Glutamatergic neuron (in vitro differentiated cells): Measurements from ENCODE around the gene OLFML3. TPM values are rescaled to one million over a fixed set of nuclear protein-coding genes. Genes with fewer than 3 reads are reported as not detected.

Source experiments
- DNase-seq: peaks from one replicate; pipeline ENCODE4 v3.0.0; 2022
- H3K27ac Mint-ChIP-seq: one replicate; pipeline ENCODE4 v1.8.0; 2020; ENCODE audit warnings: mild to moderate bottlenecking, mixed read lengths, inconsistent platforms; ENCODE audit not compliant: unreplicated experiment
- H3K27me3 Mint-ChIP-seq: one replicate; pipeline ENCODE4 v1.8.0; 2020; ENCODE audit warnings: mild to moderate bottlenecking, moderate library complexity, mixed read lengths, inconsistent platforms; ENCODE audit not compliant: unreplicated experiment
- H3K36me3 Mint-ChIP-seq: one replicate; pipeline ENCODE4 v1.8.0; 2020; ENCODE audit warnings: mild to moderate bottlenecking, mixed read lengths, inconsistent platforms; ENCODE audit not compliant: unreplicated experiment
- H3K4me1 Mint-ChIP-seq: one replicate; pipeline ENCODE4 v1.8.0; 2020; ENCODE audit warnings: mild to moderate bottlenecking, low read depth, mixed read lengths, inconsistent platforms; ENCODE audit not compliant: unreplicated experiment
- H3K4me3 Mint-ChIP-seq: one replicate; pipeline ENCODE4 v1.8.0; 2020; ENCODE audit warnings: mild to moderate bottlenecking, mixed read lengths, inconsistent platforms; ENCODE audit not compliant: unreplicated experiment
- H3K9me3 Mint-ChIP-seq: one replicate; pipeline ENCODE4 v1.8.0; 2020; ENCODE audit warnings: mild to moderate bottlenecking, moderate library complexity, mixed read lengths, inconsistent platforms; ENCODE audit not compliant: unreplicated experiment
- total RNA-seq: library from RNA; stranded (reverse); fragmentation: NEBNext Ultra II Directional; extraction: Animal tissue kit (Norgen Biotek cat#: 25700); gene quantifications from one replicate; pipeline ENCODE4 v1.2.1, GENCODE V29; 2021; ENCODE audit not compliant: unreplicated experiment
- TF ChIP-seq, protein P1 (sequence below): fragments of 200-600 bp; sonication (generic); IDR thresholded peaks from one replicate; pipeline ENCODE4 v1.5.0; 2021; ENCODE audit not compliant: partially characterized antibody, unreplicated experiment

Gene OLFML3
- total RNA-seq, 1 donor from 2014 or later = 2.9 TPM

DNA sequence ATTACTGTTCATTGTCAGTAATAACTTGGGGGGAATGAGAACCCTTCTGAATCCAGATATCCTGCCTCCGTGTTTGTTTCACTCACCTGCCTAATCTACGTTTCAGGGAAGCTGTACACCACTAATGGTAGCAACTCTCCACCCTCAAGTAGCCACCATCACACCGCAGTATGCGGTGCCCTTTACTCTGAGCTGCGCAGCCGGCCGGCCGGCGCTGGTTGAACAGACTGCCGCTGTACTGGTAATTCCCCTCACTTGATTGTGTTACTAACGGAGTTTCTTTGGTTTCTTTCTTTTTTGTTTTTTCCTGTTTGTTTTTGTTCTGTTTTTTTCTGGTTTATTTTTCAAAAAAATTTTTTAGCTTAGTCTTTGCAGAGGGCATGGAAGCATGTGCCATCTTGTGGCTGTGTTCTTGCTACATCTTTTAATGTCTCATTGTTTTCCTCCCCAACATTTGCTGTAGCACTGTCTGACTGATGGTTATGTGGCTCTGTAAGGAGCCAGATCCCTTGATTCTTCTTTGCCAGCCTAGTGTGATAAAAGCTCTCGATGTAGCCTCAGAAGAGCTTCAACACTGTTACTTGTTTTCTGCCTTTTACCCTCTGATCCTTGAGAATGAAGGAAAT, 15.9 kb upstream of the OLFML3 start:
- no peak for DNase-seq
- Mint-ChIP-seq H3K4me3 (no peak overlapping the region), H3K4me1 (no peaks in the 10 kb centered on the region), H3K36me3 (peaks cover 6% of the 10 kb centered on the region), H3K27me3 (no peaks in the 10 kb centered on the region), H3K27ac (no peak overlapping the region), H3K9me3 (no peaks in the 10 kb centered on the region)
- TF ChIP-seq, protein P1, sequence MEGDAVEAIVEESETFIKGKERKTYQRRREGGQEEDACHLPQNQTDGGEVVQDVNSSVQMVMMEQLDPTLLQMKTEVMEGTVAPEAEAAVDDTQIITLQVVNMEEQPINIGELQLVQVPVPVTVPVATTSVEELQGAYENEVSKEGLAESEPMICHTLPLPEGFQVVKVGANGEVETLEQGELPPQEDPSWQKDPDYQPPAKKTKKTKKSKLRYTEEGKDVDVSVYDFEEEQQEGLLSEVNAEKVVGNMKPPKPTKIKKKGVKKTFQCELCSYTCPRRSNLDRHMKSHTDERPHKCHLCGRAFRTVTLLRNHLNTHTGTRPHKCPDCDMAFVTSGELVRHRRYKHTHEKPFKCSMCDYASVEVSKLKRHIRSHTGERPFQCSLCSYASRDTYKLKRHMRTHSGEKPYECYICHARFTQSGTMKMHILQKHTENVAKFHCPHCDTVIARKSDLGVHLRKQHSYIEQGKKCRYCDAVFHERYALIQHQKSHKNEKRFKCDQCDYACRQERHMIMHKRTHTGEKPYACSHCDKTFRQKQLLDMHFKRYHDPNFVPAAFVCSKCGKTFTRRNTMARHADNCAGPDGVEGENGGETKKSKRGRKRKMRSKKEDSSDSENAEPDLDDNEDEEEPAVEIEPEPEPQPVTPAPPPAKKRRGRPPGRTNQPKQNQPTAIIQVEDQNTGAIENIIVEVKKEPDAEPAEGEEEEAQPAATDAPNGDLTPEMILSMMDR = no peak

GRCh38 chr1:113965703-113966412, 13.4 kb upstream of the OLFML3 start:
- DNase-seq = no peak
- Mint-ChIP-seq H3K9me3 (no peaks in the 10 kb centered on the region), H3K4me3 (no peak overlapping the region)

GRCh38 chr1:113972954-113973353, 6.3 kb upstream of the OLFML3 start:
- H3K27ac Mint-ChIP-seq = no peak overlapping the region
- no peak overlapping the region for H3K4me3 Mint-ChIP-seq
- peaks cover 14% of the 10 kb centered on the region for H3K4me1 Mint-ChIP-seq
- no peaks in the 10 kb centered on the region for H3K36me3 Mint-ChIP-seq
- TF ChIP-seq, protein P1 = no peak
- H3K9me3 Mint-ChIP-seq = no peaks in the 10 kb centered on the region
- no peak for DNase-seq
- H3K27me3 Mint-ChIP-seq = peaks cover 3% of the 10 kb centered on the region

More at GRCh38 chr1:113965703-113966412, 13.4 kb upstream of the OLFML3 start:
- TF ChIP-seq, protein P1 = no peak
- H3K36me3 Mint-ChIP-seq = peaks cover 6% of the 10 kb centered on the region
- H3K27me3 Mint-ChIP-seq = no peaks in the 10 kb centered on the region
- no peak overlapping the region for H3K27ac Mint-ChIP-seq
- no peaks in the 10 kb centered on the region for H3K4me1 Mint-ChIP-seq

GRCh38 chr1:113975211-113975895, 3.9 kb upstream of the OLFML3 start:
- Mint-ChIP-seq H3K9me3 (peaks cover 2% of the 10 kb centered on the region), H3K4me1 (peaks cover 28% of the 10 kb centered on the region), H3K4me3 (no peak overlapping the region), H3K27me3 (peaks cover 3% of the 10 kb centered on the region), H3K27ac (no peak overlapping the region), H3K36me3 (no peaks in the 10 kb centered on the region)
- TF ChIP-seq, protein P1 = no peak
- DNase-seq = no peak
